ENCODE data around the gene CALML6.

GRCh38 chr1:1915911-1916840 is 1.1 kb downstream of the CALML6 start:
- TF ChIP-seq, protein P1, sequence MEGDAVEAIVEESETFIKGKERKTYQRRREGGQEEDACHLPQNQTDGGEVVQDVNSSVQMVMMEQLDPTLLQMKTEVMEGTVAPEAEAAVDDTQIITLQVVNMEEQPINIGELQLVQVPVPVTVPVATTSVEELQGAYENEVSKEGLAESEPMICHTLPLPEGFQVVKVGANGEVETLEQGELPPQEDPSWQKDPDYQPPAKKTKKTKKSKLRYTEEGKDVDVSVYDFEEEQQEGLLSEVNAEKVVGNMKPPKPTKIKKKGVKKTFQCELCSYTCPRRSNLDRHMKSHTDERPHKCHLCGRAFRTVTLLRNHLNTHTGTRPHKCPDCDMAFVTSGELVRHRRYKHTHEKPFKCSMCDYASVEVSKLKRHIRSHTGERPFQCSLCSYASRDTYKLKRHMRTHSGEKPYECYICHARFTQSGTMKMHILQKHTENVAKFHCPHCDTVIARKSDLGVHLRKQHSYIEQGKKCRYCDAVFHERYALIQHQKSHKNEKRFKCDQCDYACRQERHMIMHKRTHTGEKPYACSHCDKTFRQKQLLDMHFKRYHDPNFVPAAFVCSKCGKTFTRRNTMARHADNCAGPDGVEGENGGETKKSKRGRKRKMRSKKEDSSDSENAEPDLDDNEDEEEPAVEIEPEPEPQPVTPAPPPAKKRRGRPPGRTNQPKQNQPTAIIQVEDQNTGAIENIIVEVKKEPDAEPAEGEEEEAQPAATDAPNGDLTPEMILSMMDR (IDR thresholded peaks at IDR 0.05) = no peak
- TF ChIP-seq ZNF263 (CRISPR knock-in tag; IDR thresholded peaks at IDR 0.05; ENCODE audit: low read depth) = no peak
